GM12892 (cell line): ENCODE results near the gene PRODH2.

Experiments used
- POLR2A ChIP-seq: IDR thresholded peaks from 2 replicates; pipeline ENCODE4 v1.6.1; 2011; ENCODE audit warnings: low read depth, low read length, control low read depth
- POLR2AphosphoS5 ChIP-seq: IDR thresholded peaks from 2 replicates; pipeline ENCODE4 v1.6.1; 2011; ENCODE audit warnings: low read depth, low read length, control low read depth
- TAF1 ChIP-seq: IDR thresholded peaks from 2 replicates; pipeline ENCODE4 v1.6.1; 2011; ENCODE audit warnings: low read depth, mild to moderate bottlenecking, control low read depth, low read length, borderline replicate concordance

GRCh38 chr19:35777961-35778360, 34.7 kb downstream of the PRODH2 start:
- TF ChIP-seq POLR2A (no peak), POLR2AphosphoS5 (no peak), TAF1 (no peak)
